WTC11 (cell line): ENCODE data around the gene MRNIP. TPM values are rescaled to one million over a fixed set of nuclear protein-coding genes. Genes with fewer than 3 reads are reported as not detected.

Experiments
- ATAC-seq: fragments of 200-7000 bp; cut with Tn5 transposase; 2 replicates; pipeline ENCODE4 v1.10.0; 2021; ENCODE audit warnings: mild to moderate bottlenecking, moderate library complexity
- CTCF ChIA-PET: fragments of 300-600 bp; sonication (Branson Sonifier 250); formaldehyde crosslinking; loops from one replicate; lab custom pipeline; 2021; ENCODE audit warnings: antibody characterized with exemption; lab: Charles Lee
- POLR2A ChIA-PET: fragments of 350-600 bp; sonication (Branson Sonifier 250); formaldehyde crosslinking; loops from one replicate; lab custom pipeline; 2021; ENCODE audit warnings: antibody characterized with exemption; lab: Charles Lee
- DNase-seq: peaks from one replicate; pipeline ENCODE4 v3.0.0; 2021; ENCODE audit warnings: low spot score
- H3K27ac Mint-ChIP-seq: 2 replicates; pipeline ENCODE4 v1.8.0; 2021; ENCODE audit warnings: mixed read lengths
- H3K27me3 Mint-ChIP-seq: 2 replicates; pipeline ENCODE4 v1.8.0; 2021; ENCODE audit warnings: low read depth, mild to moderate bottlenecking, moderate library complexity, mixed read lengths
- H3K36me3 Mint-ChIP-seq: 2 replicates; pipeline ENCODE4 v1.8.0; 2021; ENCODE audit warnings: mixed read lengths
- H3K4me1 Mint-ChIP-seq: 2 replicates; pipeline ENCODE4 v1.8.0; 2022; ENCODE audit warnings: mixed read lengths
- H3K4me3 Mint-ChIP-seq: 2 replicates; pipeline ENCODE4 v1.8.0; 2021; ENCODE audit warnings: mild to moderate bottlenecking, moderate library complexity, mixed read lengths
- H3K9me3 Mint-ChIP-seq: 2 replicates; pipeline ENCODE4 v1.8.0; 2021; ENCODE audit warnings: mixed read lengths
- ELF4 ChIP-seq: sonication (generic); formaldehyde crosslinking; IDR thresholded peaks from 2 replicates; pipeline ENCODE4 v1.8.1; 2022; ENCODE audit warnings: low read depth, mild to moderate bottlenecking, moderate library complexity, missing genetic modification reagents
- ESRRA ChIP-seq: sonication (generic); formaldehyde crosslinking; IDR thresholded peaks from 2 replicates; pipeline ENCODE4 v1.8.1; 2022; ENCODE audit warnings: mild to moderate bottlenecking, missing genetic modification reagents, borderline replicate concordance
- GTF2I ChIP-seq: fragments of 250-450 bp; sonication (Bioruptor Pico); conservative IDR thresholded peaks from 2 replicates; pipeline ENCODE4 v1.4.0; 2021; ENCODE audit warnings: mild to moderate bottlenecking
- MYBL2 ChIP-seq: sonication (generic); formaldehyde crosslinking; IDR thresholded peaks from 2 replicates; pipeline ENCODE4 v1.8.1; 2023; ENCODE audit warnings: mild to moderate bottlenecking, moderate library complexity, missing genetic modification reagents
- NFATC4 ChIP-seq: fragments of 250-450 bp; sonication (Bioruptor Pico); IDR thresholded peaks from 2 replicates; pipeline ENCODE4 v1.9.0; 2021; ENCODE audit warnings: mild to moderate bottlenecking
- NR2C2 ChIP-seq: sonication (generic); formaldehyde crosslinking; IDR thresholded peaks from 2 replicates; pipeline ENCODE4 v1.8.0; 2022; ENCODE audit warnings: mild to moderate bottlenecking, missing genetic modification reagents
- SP1 ChIP-seq: sonication (generic); formaldehyde crosslinking; conservative IDR thresholded peaks from 2 replicates; pipeline ENCODE4 v1.8.1; 2022; ENCODE audit warnings: missing genetic modification reagents
- total RNA-seq: library from RNA; stranded (reverse); gene quantifications from 3 replicates; pipeline ENCODE4 v1.2.3, GENCODE V29; 2021
- TF ChIP-seq, protein P1 (sequence below): sonication (generic); formaldehyde crosslinking; IDR thresholded peaks from 2 replicates; pipeline ENCODE4 v1.8.1; 2023; ENCODE audit warnings: mild to moderate bottlenecking, missing genetic modification reagents, moderate library complexity
- TF ChIP-seq, protein P2 (sequence below): sonication (generic); formaldehyde crosslinking; IDR thresholded peaks from 2 replicates; pipeline ENCODE4 v1.8.0; 2023; ENCODE audit warnings: missing genetic modification reagents
- TF ChIP-seq, protein P3 (sequence below): sonication (generic); formaldehyde crosslinking; IDR thresholded peaks from 2 replicates; pipeline ENCODE4 v1.8.0; 2023; ENCODE audit warnings: mild to moderate bottlenecking, missing genetic modification reagents
- TF ChIP-seq, protein P4 (sequence below): sonication (generic); formaldehyde crosslinking; IDR thresholded peaks from 2 replicates; pipeline ENCODE4 v1.8.0; 2022; ENCODE audit warnings: mild to moderate bottlenecking, missing genetic modification reagents
- TF ChIP-seq, protein P5 (sequence below): sonication (generic); formaldehyde crosslinking; IDR thresholded peaks from 2 replicates; pipeline ENCODE4 v1.8.0; 2023; ENCODE audit warnings: missing genetic modification reagents, mild to moderate bottlenecking, borderline replicate concordance
- TF ChIP-seq, protein P6 (sequence below): sonication (generic); formaldehyde crosslinking; IDR thresholded peaks from 2 replicates; pipeline ENCODE4 v1.8.1; 2023; ENCODE audit warnings: mild to moderate bottlenecking, missing genetic modification reagents, borderline replicate concordance

MRNIP gene
- total RNA-seq, 1 experiment from 2014 or later: 42.0 TPM

DNA sequence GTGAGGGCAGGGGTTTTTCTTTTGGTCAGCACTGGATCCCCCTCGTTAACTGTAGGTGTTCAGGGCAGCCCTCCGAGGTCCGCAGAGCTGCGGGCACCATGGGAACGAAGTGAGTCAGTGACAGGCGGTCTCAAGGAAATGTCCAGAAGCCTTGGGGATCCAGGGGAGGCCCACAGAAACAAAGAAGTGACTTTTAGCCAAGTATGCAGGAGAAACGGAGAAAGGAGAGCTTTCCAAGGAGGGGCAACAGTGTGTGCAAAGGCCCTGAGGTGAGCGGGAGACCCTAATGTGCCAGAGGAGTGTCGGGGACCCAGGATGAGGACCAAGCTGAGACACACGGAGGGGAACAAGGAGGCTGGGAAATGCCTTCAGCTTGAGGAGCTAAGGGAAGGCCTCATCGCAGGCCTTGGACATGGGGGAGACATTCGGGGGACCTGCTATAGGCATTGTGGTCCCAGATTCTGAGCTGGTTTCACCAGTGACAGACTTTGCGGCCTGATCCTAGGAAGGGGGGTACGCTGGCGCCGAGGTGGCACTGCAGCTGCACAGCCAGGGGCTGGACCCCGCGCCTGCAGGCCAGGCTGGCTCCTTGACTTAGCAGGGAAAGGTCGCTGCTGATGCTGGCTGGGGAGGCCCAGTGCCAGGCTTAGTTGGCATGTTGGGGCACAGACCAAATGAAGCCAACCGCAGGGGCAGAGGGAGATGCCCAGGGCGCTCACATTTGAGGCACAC is 61.6 kb downstream of the MRNIP start:
- Mint-ChIP-seq H3K4me3 (peak overlapping the region; percentile 67), H3K27ac (peak overlapping the region; percentile 90; the same call in 1 of the 2 replicates), H3K27me3 (no peaks in the 10 kb centered on the region), H3K9me3 (no peaks in the 10 kb centered on the region), H3K36me3 (peaks cover 18% of the 10 kb centered on the region), H3K4me1 (peaks cover 23% of the 10 kb centered on the region)
- no peak for DNase-seq
- no peak for ATAC-seq
- POLR2A ChIA-PET: interaction anchor here (0.8 to 1.0 kb wide), 2 partner anchors 9 to 24 kb away, joined by 3 to 4 read pairs; partner anchors contain the start of gene SQSTM1
- CTCF ChIA-PET: interaction anchor here (0.5 to 5.7 kb wide), 6 partner anchors 17 to 758 kb away, joined by 3 to 39 read pairs (median 4); no protein-coding TSS in a partner anchor
- TF ChIP-seq, protein P1, sequence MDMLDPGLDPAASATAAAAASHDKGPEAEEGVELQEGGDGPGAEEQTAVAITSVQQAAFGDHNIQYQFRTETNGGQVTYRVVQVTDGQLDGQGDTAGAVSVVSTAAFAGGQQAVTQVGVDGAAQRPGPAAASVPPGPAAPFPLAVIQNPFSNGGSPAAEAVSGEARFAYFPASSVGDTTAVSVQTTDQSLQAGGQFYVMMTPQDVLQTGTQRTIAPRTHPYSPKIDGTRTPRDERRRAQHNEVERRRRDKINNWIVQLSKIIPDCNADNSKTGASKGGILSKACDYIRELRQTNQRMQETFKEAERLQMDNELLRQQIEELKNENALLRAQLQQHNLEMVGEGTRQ (CRISPR knock-in tag): no peak
- TF ChIP-seq GTF2I (CRISPR knock-in tag): peak; percentile 65

DNA sequence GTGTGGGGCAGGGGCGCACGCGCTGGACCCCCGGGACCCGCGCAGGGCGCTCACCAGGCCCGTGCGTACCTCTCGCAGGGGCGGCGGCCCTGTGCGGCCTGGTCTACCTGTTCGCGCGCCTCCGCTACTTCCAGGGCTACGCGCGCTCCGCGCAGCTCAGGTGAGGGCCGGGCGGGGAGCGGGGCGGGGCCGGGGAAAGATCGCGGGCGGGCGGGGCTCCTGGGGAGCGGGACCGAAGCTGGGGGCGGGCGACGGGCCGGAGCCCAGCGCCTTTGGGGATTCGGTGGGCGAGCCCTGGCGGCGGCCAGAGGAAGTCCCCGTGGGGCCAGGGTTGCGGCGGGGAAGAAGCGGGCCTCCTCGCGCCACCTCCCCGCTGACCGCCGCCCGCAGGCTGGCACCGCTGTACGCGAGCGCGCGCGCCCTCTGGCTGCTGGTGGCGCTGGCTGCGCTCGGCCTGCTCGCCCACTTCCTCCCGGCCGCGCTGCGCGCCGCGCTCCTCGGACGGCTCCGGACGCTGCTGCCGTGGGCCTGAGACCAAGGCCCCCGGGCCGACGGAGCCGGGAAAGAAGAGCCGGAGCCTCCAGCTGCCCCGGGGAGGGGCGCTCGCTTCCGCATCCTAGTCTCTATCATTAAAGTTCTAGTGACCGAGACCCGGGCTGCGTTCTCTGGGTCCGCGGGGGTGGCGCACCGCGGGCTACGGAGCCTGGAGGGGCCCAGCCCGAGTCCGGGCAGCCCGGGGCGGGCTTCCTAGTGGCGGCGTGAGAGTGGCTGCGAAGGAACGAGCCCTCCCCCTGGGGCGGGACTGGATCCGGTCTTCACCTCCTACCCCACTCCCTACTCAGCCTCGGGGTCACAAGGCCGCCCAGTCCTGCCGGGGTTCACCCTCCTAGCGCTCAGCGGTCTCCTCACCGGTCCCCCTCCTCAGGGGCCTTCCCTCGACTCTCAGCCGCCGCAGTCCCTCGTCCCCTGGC is 62.5 kb downstream of the MRNIP start:
- peaks cover 18% of the 10 kb centered on the region for H3K4me1 Mint-ChIP-seq
- CTCF ChIA-PET: interaction anchor here (0.5 to 5.7 kb wide), 16 partner anchors 10 to 810 kb away, joined by 3 to 39 read pairs (median 4); partner anchors contain the start of gene SQSTM1
- peaks cover 15% of the 10 kb centered on the region for H3K36me3 Mint-ChIP-seq
- peak; percentile 84 for DNase-seq
- H3K27ac Mint-ChIP-seq: peak overlapping the region; percentile 90; the same call in 1 of the 2 replicates
- H3K27me3 Mint-ChIP-seq: no peaks in the 10 kb centered on the region
- ATAC-seq: peak; percentile 61
- H3K4me3 Mint-ChIP-seq: peak overlapping the region; percentile 67
- H3K9me3 Mint-ChIP-seq: no peaks in the 10 kb centered on the region
- POLR2A ChIA-PET: interaction anchor here (1.0 to 1.1 kb wide), 2 partner anchors 10 to 64 kb away, joined by 3 to 4 read pairs; no protein-coding TSS in a partner anchor
- TF ChIP-seq SP1 (CRISPR knock-in tag) (no peak), MYBL2 (CRISPR knock-in tag) (peak; percentile 28), ELF4 (CRISPR knock-in tag) (0 out of 2 replicates have a peak, but pooled peaks have one; percentile 26), NR2C2 (CRISPR knock-in tag) (no peak), NFATC4 (CRISPR knock-in tag) (no peak), ESRRA (CRISPR knock-in tag) (peak; percentile 82; the same call in 1 of the 2 replicates)
- TF ChIP-seq, protein P2, sequence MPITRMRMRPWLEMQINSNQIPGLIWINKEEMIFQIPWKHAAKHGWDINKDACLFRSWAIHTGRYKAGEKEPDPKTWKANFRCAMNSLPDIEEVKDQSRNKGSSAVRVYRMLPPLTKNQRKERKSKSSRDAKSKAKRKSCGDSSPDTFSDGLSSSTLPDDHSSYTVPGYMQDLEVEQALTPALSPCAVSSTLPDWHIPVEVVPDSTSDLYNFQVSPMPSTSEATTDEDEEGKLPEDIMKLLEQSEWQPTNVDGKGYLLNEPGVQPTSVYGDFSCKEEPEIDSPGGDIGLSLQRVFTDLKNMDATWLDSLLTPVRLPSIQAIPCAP: no peak; the same call in 1 of the 2 replicates
- TF ChIP-seq, protein P3, sequence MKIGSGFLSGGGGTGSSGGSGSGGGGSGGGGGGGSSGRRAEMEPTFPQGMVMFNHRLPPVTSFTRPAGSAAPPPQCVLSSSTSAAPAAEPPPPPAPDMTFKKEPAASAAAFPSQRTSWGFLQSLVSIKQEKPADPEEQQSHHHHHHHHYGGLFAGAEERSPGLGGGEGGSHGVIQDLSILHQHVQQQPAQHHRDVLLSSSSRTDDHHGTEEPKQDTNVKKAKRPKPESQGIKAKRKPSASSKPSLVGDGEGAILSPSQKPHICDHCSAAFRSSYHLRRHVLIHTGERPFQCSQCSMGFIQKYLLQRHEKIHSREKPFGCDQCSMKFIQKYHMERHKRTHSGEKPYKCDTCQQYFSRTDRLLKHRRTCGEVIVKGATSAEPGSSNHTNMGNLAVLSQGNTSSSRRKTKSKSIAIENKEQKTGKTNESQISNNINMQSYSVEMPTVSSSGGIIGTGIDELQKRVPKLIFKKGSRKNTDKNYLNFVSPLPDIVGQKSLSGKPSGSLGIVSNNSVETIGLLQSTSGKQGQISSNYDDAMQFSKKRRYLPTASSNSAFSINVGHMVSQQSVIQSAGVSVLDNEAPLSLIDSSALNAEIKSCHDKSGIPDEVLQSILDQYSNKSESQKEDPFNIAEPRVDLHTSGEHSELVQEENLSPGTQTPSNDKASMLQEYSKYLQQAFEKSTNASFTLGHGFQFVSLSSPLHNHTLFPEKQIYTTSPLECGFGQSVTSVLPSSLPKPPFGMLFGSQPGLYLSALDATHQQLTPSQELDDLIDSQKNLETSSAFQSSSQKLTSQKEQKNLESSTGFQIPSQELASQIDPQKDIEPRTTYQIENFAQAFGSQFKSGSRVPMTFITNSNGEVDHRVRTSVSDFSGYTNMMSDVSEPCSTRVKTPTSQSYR (CRISPR knock-in tag): no peak
- TF ChIP-seq, protein P4, sequence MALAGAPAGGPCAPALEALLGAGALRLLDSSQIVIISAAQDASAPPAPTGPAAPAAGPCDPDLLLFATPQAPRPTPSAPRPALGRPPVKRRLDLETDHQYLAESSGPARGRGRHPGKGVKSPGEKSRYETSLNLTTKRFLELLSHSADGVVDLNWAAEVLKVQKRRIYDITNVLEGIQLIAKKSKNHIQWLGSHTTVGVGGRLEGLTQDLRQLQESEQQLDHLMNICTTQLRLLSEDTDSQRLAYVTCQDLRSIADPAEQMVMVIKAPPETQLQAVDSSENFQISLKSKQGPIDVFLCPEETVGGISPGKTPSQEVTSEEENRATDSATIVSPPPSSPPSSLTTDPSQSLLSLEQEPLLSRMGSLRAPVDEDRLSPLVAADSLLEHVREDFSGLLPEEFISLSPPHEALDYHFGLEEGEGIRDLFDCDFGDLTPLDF (CRISPR knock-in tag): 0 out of 2 replicates have a peak, but pooled peaks have one; percentile 38
- TF ChIP-seq, protein P5, sequence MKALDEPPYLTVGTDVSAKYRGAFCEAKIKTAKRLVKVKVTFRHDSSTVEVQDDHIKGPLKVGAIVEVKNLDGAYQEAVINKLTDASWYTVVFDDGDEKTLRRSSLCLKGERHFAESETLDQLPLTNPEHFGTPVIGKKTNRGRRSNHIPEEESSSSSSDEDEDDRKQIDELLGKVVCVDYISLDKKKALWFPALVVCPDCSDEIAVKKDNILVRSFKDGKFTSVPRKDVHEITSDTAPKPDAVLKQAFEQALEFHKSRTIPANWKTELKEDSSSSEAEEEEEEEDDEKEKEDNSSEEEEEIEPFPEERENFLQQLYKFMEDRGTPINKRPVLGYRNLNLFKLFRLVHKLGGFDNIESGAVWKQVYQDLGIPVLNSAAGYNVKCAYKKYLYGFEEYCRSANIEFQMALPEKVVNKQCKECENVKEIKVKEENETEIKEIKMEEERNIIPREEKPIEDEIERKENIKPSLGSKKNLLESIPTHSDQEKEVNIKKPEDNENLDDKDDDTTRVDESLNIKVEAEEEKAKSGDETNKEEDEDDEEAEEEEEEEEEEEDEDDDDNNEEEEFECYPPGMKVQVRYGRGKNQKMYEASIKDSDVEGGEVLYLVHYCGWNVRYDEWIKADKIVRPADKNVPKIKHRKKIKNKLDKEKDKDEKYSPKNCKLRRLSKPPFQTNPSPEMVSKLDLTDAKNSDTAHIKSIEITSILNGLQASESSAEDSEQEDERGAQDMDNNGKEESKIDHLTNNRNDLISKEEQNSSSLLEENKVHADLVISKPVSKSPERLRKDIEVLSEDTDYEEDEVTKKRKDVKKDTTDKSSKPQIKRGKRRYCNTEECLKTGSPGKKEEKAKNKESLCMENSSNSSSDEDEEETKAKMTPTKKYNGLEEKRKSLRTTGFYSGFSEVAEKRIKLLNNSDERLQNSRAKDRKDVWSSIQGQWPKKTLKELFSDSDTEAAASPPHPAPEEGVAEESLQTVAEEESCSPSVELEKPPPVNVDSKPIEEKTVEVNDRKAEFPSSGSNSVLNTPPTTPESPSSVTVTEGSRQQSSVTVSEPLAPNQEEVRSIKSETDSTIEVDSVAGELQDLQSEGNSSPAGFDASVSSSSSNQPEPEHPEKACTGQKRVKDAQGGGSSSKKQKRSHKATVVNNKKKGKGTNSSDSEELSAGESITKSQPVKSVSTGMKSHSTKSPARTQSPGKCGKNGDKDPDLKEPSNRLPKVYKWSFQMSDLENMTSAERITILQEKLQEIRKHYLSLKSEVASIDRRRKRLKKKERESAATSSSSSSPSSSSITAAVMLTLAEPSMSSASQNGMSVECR (CRISPR knock-in tag): peak; percentile 71; the same call in 1 of the 2 replicates
- TF ChIP-seq, protein P6, sequence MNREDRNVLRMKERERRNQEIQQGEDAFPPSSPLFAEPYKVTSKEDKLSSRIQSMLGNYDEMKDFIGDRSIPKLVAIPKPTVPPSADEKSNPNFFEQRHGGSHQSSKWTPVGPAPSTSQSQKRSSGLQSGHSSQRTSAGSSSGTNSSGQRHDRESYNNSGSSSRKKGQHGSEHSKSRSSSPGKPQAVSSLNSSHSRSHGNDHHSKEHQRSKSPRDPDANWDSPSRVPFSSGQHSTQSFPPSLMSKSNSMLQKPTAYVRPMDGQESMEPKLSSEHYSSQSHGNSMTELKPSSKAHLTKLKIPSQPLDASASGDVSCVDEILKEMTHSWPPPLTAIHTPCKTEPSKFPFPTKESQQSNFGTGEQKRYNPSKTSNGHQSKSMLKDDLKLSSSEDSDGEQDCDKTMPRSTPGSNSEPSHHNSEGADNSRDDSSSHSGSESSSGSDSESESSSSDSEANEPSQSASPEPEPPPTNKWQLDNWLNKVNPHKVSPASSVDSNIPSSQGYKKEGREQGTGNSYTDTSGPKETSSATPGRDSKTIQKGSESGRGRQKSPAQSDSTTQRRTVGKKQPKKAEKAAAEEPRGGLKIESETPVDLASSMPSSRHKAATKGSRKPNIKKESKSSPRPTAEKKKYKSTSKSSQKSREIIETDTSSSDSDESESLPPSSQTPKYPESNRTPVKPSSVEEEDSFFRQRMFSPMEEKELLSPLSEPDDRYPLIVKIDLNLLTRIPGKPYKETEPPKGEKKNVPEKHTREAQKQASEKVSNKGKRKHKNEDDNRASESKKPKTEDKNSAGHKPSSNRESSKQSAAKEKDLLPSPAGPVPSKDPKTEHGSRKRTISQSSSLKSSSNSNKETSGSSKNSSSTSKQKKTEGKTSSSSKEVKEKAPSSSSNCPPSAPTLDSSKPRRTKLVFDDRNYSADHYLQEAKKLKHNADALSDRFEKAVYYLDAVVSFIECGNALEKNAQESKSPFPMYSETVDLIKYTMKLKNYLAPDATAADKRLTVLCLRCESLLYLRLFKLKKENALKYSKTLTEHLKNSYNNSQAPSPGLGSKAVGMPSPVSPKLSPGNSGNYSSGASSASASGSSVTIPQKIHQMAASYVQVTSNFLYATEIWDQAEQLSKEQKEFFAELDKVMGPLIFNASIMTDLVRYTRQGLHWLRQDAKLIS (CRISPR knock-in tag): no peak
